ENCODE measurements around the gene MAD1L1.
"Not testable (repeated sequence)": the region's sequence is repeated elsewhere in the genome, so short reads cannot be mapped to it uniquely, and the experiment has no call there.

The MAD1L1 gene

DNA sequence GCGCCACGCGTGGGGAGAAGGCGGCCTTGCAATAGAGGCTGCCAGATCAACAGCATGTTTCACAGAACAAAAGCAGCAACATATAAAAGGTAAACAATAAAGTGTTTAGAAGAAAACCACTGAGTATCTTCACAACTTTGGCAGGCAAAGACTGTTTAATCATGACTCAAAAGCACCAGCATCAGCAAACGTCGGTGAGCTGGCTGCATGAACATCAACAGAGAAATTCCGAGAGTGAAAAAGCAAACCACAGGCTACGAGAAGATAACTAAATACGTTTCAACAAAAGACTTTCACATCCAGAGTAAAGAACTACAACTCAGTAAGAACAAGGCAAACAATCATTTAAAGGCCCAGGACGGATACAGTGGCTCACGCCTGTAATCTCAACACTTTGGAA is 172.0 kb downstream of the MAD1L1 start:
- no peak overlapping the region for H3K4me3 Mint-ChIP-seq
- H3K4me1 Mint-ChIP-seq = peaks cover 32% of the 10 kb centered on the region
- H3K27ac Mint-ChIP-seq = no peak overlapping the region
- peaks cover 2% of the 10 kb centered on the region for H3K36me3 Mint-ChIP-seq
- no peaks in the 10 kb centered on the region for H3K9me3 Mint-ChIP-seq
- no peaks in the 10 kb centered on the region for H3K27me3 Mint-ChIP-seq

DNA sequence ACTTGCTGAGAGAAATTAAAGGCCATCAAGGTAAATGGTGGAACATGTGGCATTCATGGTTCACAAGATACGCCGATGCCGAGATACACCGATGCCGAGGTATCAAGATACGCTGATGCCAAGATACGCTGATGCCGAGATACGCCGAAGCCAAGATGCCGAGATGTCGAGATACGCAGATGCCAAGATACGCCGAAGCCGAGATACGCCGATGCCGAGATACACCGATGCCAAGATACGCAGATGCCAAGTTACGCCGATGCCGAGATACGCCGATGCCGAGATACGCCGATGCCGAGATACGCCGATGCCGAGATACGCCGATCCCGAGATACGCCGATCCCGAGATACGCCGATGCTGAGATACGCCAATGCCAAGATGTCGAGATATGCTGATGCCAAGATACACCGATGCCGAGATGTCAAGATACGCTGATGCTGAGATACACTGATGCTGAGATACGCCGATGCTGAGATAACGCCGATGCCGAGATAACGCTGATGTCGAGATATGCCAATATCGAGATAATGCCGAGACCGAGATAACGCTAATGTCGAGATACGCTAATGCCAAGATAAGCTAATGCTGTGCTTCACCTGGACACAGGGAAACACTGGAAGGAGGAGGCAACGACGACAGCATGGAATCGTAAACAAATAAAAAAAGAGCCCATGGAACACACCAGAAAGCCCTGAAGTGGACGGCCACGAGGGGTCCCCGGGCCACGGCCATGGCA is 172.6 kb downstream of the MAD1L1 start:
- peaks cover 27% of the 10 kb centered on the region for H3K4me1 Mint-ChIP-seq
- H3K27ac Mint-ChIP-seq = no peak overlapping the region
- peaks cover 2% of the 10 kb centered on the region for H3K36me3 Mint-ChIP-seq
- no peaks in the 10 kb centered on the region for H3K9me3 Mint-ChIP-seq
- H3K27me3 Mint-ChIP-seq = no peaks in the 10 kb centered on the region
- no peak overlapping the region for H3K4me3 Mint-ChIP-seq

DNA sequence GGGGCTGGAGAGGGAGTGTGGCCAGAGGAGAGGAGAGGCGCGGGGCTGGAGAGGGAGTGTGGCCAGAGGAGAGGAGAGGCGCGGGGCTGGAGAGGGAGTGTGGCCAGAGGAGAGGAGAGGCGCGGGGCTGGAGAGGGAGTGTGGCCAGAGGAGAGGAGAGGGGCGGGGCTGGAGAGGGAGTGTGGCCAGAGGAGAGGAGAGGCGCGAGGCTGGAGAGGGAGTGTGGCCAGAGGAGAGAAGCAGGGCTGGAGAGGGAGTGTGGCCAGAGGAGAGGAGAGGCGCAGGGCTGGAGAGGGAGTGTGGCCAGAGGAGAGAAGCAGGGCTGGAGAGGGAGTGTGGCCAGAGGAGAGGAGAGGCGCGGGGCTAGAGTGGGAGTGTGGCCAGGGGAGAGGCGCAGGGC is 174.5 kb downstream of the MAD1L1 start:
- H3K27ac Mint-ChIP-seq, H3K27me3 Mint-ChIP-seq, H3K9me3 Mint-ChIP-seq, H3K4me3 Mint-ChIP-seq, H3K36me3 Mint-ChIP-seq: not testable (repeated sequence)
- peaks cover 14% of the 10 kb centered on the region for H3K4me1 Mint-ChIP-seq

DNA sequence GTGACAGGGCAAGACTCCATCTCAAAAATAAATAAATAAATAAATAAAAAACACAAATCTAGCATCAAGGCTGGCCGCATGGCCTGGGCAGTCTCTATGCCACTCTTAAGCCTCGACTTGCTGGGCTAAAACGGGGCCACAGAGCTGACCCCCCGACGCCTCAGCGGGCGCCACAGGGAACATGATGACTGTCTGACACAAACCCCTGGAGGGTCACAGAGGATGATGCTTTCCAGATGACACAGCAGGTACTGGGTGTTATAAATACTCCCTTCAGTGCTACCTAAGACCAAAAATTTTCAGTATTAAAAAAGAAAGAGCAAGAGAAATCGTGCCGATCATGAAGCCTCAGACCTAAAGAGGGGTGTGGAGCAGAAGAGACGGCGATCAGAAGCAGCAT is 176.8 kb downstream of the MAD1L1 start:
- Mint-ChIP-seq H3K27me3 (no peaks in the 10 kb centered on the region), H3K9me3 (no peaks in the 10 kb centered on the region), H3K4me3 (no peak overlapping the region), H3K27ac (no peak overlapping the region), H3K4me1 (peaks cover 11% of the 10 kb centered on the region), H3K36me3 (peaks cover 2% of the 10 kb centered on the region)

DNA sequence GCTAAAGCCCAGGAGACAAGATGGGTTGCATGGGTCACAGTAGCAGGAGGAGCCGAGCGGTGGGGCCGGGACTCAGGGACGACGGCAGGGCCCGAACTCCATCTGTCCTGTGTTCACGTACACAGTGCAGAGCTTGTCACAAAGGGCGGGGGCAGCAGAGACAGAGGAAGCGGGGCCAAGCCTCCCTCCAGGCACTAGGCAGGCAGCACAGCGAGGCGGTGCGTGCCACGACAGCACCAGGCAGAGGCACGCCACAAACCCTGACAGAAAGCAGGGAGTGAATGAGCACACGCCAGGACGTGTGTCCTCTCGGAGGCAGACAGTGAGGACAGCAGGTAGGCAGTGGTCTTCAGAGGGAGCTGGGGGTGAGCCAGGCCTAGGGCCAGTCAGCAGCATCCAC is 177.8 kb downstream of the MAD1L1 start:
- H3K36me3 Mint-ChIP-seq = peaks cover 2% of the 10 kb centered on the region
- no peaks in the 10 kb centered on the region for H3K9me3 Mint-ChIP-seq
- no peak overlapping the region for H3K27ac Mint-ChIP-seq

DNA sequence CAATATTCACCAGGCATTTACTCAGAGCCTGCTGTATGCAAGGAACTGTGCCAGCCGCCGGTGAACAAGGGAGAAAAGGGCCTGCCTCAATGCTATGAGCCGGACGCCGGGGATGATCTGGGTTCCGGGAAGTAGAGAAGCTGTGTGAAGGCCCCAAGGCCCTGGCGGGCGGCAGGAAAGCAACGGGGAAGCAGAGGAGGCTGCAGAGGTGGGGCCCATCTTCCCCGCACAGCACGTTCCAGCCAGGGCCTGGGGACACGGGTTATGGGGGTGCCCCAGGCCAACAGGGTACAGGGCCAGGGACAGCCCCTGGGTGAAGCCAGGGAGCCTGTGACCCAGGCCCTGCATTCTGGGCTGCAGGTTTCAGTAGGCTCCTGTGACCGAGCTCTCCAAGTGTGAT is 179.3 kb downstream of the MAD1L1 start:
- Mint-ChIP-seq H3K27ac (no peak overlapping the region), H3K4me1 (peaks cover 14% of the 10 kb centered on the region), H3K4me3 (no peak overlapping the region), H3K9me3 (no peaks in the 10 kb centered on the region), H3K36me3 (no peaks in the 10 kb centered on the region), H3K27me3 (no peaks in the 10 kb centered on the region)

More for the DNA sequence above, 177.8 kb downstream of the MAD1L1 start:
- Mint-ChIP-seq H3K4me3 (no peak overlapping the region), H3K4me1 (peaks cover 14% of the 10 kb centered on the region), H3K27me3 (no peaks in the 10 kb centered on the region)

DNA sequence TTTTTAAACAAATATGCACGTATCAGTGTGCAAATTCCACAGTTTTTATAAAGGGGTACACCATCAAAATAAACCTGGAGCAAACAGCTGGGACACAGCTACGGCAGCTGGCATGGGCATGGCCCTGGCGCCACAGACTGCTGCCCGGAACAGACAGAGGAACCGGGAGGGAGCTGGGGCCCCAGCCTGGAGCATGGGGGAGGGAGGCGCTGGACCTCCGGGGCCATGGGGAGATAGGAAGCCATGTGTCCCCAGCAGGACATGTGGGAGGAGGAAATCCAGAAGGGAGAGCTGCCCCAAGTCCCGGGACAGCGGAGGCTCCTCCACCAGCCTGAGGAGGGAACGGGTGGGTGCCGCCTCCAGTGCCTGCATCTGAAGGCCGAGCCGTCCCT is 180.1 kb downstream of the MAD1L1 start:
- no peaks in the 10 kb centered on the region for H3K9me3 Mint-ChIP-seq
- H3K27ac Mint-ChIP-seq = no peak overlapping the region
- H3K4me1 Mint-ChIP-seq = peaks cover 14% of the 10 kb centered on the region
- H3K36me3 Mint-ChIP-seq = no peaks in the 10 kb centered on the region
- no peaks in the 10 kb centered on the region for H3K27me3 Mint-ChIP-seq
- H3K4me3 Mint-ChIP-seq = no peak overlapping the region

DNA sequence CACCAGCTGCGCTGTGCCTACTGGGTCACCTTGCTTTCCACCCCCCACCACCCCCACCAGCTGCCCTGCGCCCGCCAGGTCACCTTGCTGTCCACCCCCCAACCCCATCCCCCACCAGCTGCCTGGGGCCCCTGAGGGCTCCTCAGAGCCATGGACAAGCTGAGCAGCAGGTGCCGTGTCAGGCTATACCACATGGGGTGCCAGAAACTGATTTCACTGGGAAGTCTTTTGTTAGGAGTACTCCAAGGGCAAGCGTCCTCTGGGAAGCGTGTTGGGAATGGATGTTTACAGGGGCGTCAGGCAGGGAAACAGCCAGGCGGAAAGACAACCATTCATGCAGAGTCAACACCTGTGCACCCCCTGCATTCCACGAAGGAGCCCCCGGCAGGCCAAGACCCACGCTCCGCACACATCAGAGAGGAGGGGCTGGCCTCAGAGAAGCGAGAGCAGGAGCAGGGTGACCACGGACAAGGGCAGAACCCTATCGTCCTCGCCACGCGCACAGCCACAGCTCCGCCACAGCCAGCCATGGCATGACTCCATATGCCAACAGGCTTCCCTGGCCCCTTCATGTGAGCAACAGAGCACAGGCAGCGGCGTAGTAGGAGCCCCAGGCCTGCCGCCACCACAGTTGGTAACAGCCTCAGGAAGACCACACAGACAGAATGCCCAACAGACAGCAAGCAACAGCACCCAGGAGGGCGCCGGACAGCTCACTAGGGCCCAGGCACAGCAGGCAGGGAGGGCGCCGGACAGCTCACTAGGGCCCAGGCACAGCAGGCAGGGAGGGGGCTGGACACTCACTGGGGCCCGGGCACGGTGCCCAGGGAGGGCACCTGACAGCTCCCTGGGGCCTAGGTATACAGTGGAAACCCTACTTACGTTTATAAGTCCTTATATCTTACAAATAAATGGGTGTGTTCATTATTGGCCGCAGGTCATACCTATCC is 180.8 kb downstream of the MAD1L1 start:
- Mint-ChIP-seq H3K36me3 (no peaks in the 10 kb centered on the region), H3K9me3 (no peaks in the 10 kb centered on the region)

DNA sequence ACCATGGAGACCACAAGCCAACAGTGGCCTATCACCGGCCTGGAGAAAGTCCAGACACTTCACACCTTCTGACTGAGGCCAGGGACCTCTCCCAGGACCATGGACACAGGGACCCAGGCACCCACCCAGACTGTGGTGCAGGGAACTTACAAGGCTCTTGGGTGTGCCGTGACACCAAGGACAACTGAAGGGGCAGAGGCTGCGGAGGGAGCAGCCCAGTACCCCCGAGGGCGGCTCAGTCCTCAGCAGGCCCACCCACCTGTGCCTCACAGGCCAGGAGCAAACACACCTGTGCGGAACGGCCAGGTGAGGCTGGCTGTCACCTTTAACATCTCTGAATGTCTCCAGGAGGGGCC is 182.3 kb downstream of the MAD1L1 start:
- H3K9me3 Mint-ChIP-seq = no peaks in the 10 kb centered on the region
- H3K36me3 Mint-ChIP-seq = no peaks in the 10 kb centered on the region
- H3K4me1 Mint-ChIP-seq = peaks cover 9% of the 10 kb centered on the region
- H3K27ac Mint-ChIP-seq = no peak overlapping the region
- H3K4me3 Mint-ChIP-seq = no peak overlapping the region
- no peaks in the 10 kb centered on the region for H3K27me3 Mint-ChIP-seq

More for the DNA sequence above, 180.8 kb downstream of the MAD1L1 start:
- Mint-ChIP-seq H3K4me1 (peaks cover 14% of the 10 kb centered on the region), H3K27ac (no peak overlapping the region), H3K4me3 (no peak overlapping the region), H3K27me3 (no peaks in the 10 kb centered on the region)

DNA sequence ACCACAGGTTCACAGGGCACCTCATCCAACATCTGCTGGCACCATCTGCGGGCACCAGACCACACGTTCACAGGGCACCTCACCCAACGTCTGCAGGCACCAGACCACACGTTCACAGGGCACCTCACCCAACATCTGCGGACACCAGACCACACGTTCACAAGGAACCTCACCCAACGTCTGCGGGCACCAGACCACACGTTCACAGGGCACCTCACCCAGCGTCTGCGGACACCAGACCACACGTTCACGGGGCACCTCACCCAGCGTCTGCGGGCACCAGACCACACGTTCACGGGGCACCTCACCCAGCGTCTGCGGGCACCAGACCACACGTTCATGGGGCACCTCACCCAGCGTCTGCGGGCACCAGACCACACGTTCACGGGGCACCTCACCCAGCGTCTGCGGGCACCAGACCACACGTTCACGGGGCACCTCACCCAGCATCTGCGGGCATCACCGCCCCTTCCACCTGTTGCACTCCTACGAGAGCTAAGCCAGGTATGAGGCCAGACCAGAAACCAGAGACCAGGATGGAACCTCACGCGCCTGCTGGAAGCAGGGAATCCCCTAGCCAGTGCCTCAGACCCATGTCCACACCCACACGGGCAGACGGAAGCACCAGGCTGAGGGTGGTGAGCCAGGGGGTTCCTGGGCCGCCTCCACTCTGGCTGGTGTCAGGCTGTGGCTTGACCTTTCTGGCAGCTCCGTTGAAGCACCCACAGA is 182.8 kb downstream of the MAD1L1 start:
- no peak overlapping the region for H3K4me3 Mint-ChIP-seq
- peaks cover 9% of the 10 kb centered on the region for H3K4me1 Mint-ChIP-seq
- no peaks in the 10 kb centered on the region for H3K9me3 Mint-ChIP-seq
- H3K27me3 Mint-ChIP-seq = no peaks in the 10 kb centered on the region
- no peaks in the 10 kb centered on the region for H3K36me3 Mint-ChIP-seq
- H3K27ac Mint-ChIP-seq = no peak overlapping the region

DNA sequence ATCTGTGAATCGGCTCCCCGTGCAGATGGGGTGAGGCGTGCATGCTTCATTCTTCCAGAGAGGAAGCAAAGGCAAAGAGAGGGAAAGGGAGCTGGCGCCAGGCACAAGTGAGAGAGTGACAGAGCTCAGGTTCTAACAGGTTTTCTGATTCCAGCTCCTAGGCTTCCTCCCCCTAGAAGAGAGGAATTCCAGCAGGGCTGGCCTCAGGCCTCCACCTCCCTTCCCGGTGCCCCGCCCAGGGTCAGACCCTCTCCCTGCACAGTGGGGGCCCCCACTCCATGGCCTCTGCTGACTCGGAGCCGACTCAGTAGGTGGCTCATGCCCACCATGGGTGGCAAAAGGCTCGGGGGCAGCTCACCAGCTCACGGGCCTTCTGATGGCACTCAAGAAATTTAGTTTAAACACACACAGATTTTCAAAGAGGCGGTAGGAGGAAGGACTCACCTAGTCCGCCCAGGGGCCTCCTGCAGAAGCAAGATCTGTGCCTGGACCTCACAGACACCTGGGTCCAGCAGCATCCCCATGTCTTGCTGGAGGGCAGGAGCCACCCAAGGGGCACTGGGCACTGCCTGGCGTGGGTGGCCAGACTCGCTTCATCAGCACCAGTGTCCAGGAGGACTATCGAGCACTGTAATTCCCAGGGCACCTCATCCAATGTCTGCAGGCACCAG is 183.5 kb downstream of the MAD1L1 start:
- H3K4me1 Mint-ChIP-seq = peaks cover 9% of the 10 kb centered on the region
- H3K36me3 Mint-ChIP-seq = no peaks in the 10 kb centered on the region
- H3K9me3 Mint-ChIP-seq = no peaks in the 10 kb centered on the region
- no peak overlapping the region for H3K4me3 Mint-ChIP-seq
- no peak overlapping the region for H3K27ac Mint-ChIP-seq
- H3K27me3 Mint-ChIP-seq = no peaks in the 10 kb centered on the region

DNA sequence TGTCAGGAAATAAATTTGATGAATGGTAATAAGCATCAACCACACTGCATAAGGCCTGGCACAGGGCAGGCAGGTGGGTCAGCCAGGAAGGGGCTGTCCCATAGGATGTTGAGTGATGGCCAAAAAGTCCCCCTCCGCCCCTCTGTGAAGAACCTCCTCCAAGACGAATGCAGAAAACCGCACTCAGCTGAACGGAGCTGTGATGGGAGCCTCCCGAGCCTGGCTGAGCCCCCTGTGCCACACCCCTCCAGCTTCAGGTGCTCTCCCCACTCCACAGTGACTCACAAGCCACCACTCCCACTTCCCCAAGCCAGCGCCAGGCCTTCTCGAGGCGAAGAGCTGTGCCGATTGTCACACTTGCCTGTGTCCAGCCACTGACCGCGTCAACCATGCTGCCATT is 184.2 kb downstream of the MAD1L1 start:
- Mint-ChIP-seq H3K27ac (no peak overlapping the region), H3K4me3 (no peak overlapping the region)

DNA sequence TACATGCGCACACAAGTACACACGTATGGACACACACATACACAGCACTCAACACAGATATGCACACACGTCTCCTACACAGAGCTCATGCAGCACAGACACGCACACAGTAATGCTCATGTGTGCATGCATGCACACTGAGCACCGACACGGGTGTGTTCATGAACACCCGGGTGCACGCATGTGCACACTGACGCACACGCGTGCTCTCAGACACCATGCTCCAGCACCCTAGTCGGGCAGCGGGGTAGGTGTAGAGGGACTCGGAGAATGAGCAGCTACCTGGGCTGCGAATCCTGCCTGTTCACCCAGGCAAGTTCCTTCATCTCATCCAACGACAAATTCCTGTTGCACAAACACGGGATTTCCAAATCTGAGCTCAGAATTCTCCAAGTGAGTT is 184.7 kb downstream of the MAD1L1 start:
- H3K9me3 Mint-ChIP-seq = no peaks in the 10 kb centered on the region
- no peaks in the 10 kb centered on the region for H3K36me3 Mint-ChIP-seq
- H3K27me3 Mint-ChIP-seq = no peaks in the 10 kb centered on the region
- no peak overlapping the region for H3K4me3 Mint-ChIP-seq
- peaks cover 9% of the 10 kb centered on the region for H3K4me1 Mint-ChIP-seq
- H3K27ac Mint-ChIP-seq = no peak overlapping the region

More for the DNA sequence above, 184.2 kb downstream of the MAD1L1 start:
- Mint-ChIP-seq H3K27me3 (no peaks in the 10 kb centered on the region), H3K4me1 (peaks cover 9% of the 10 kb centered on the region), H3K9me3 (no peaks in the 10 kb centered on the region), H3K36me3 (no peaks in the 10 kb centered on the region)

DNA sequence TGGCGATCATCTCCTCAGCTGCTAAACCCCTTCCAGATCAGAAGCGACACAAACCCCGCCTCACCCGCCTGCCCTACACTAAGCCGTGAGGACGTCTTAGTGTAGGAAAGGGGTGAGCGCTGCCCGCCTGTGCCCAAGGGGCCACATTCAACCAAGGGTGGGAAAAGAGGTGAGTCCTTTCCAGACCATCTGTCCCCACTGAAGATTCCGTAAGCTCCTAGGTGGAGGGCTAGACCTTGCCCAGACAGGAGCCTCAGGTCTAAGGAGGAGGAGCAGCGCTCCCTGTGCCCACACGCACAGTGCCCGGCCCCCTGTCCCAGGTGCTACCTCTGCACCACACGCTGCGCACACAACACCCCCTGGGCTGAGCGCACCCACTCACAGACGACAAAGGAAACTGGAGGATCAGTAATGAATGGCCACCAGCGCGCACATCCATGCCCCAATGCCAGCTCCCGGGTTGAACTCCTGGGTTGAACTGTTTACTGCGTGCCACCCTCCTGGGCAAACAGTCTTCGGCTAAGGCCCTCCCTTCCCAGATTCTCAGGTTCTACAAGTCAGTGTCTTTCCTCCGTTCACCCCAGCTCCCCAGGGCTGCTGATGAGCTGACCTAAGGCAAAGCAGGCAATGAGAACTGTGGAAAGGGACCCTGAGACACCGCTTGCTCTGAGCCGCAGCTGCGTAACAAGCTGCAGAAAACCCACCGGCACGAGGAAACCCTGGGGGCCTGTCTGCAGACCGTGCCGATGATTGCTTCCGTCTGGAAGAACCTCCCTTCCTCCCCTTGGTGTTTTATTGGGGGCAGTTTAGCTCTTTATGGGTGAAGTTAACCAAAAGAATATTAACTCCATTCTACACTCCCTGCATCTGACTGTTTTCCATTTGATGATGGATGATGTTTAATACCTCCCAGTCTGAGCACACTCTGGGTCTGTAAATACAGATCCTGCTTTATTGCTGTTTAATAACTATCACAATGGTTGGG is 185.9 kb downstream of the MAD1L1 start:
- no peaks in the 10 kb centered on the region for H3K9me3 Mint-ChIP-seq
- H3K27me3 Mint-ChIP-seq = no peaks in the 10 kb centered on the region
- no peak overlapping the region for H3K27ac Mint-ChIP-seq
- no peak overlapping the region for H3K4me3 Mint-ChIP-seq
- peaks cover 8% of the 10 kb centered on the region for H3K4me1 Mint-ChIP-seq
- H3K36me3 Mint-ChIP-seq = no peaks in the 10 kb centered on the region

All from activated naive CD4-positive, alpha-beta T cell treated with anti-CD3 and anti-CD28 coated beads, Interleukin-2, amount 50 U/mL, for 24 hours (primary cell).